ENCODE results near the gene AGPAT4. TPM values are rescaled to one million over a fixed set of nuclear protein-coding genes. Genes with fewer than 3 reads are reported as not detected.

AGPAT4 gene
- polyA plus RNA-seq, 1 donor (not counting 4 experiments of a cell fraction or from before 2014, with no cell fraction given) = 8.4 TPM

DNA sequence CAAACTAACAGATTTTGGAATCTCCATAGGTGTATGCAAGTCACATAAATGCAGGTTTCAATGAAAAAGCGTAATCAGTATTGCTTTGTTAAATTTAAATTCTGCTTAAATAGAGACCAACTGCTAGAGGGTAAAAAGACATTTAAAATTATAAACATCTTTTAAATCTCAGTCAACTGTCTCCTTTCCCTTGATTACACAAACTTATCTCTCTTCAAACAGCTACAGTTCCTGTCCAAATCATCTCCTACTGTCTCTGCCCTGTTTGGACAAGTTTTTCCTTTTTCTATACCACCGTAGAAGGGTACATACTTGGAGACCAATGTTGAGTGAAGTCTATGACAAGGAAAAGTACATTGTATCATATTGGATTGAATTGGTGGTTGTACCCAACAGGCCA lies 43.5 kb downstream of the AGPAT4 start:
- Histone ChIP-seq H3K27me3 (ENCODE audit: control insufficient read depth, extremely low read depth, insufficient read depth, low read length) (no peaks in the 10 kb centered on the region), H2AFZ (ENCODE audit: control insufficient read depth, low read length) (no peak overlapping the region), H3K4me2 (ENCODE audit: control insufficient read depth, extremely low read depth, insufficient read depth, low read depth, low read length) (no peak overlapping the region), H3K4me3 (ENCODE audit: control insufficient read depth in 2 of 3, extremely low read depth in 1 of 3, insufficient read depth in 2 of 3, low read depth in 1 of 3, low read length in 3 of 3) (no peak overlapping the region), H3K9ac (ENCODE audit: control insufficient read depth, extremely low read depth, insufficient read depth, low read length) (no peak overlapping the region), H3K9me1 (ENCODE audit: control insufficient read depth, extremely low read depth, insufficient read depth, low read length) (no peaks in the 10 kb centered on the region), H3K4me1 (ENCODE audit: control insufficient read depth, extremely low read depth, insufficient read depth, low read length) (peaks cover 12% of the 10 kb centered on the region), H3K36me3 (ENCODE audit: control insufficient read depth in 2 of 2, extremely low read depth in 1 of 2, insufficient read depth in 2 of 2, low read length in 2 of 2) (peaks cover 4 to 5% of the 10 kb centered on the region in 2 experiments), H3K9me3 (ENCODE audit: control insufficient read depth, low read depth, low read length) (peaks cover 3% of the 10 kb centered on the region), H3K27ac (ENCODE audit: control insufficient read depth, insufficient read depth, low read length) (no peak overlapping the region), H4K20me1 (ENCODE audit: control insufficient read depth, extremely low read depth, insufficient read depth, low read length) (no peaks in the 10 kb centered on the region), H3K79me2 (ENCODE audit: control insufficient read depth, insufficient read depth, low read length) (no peaks in the 10 kb centered on the region)
- TF ChIP-seq, protein P1, sequence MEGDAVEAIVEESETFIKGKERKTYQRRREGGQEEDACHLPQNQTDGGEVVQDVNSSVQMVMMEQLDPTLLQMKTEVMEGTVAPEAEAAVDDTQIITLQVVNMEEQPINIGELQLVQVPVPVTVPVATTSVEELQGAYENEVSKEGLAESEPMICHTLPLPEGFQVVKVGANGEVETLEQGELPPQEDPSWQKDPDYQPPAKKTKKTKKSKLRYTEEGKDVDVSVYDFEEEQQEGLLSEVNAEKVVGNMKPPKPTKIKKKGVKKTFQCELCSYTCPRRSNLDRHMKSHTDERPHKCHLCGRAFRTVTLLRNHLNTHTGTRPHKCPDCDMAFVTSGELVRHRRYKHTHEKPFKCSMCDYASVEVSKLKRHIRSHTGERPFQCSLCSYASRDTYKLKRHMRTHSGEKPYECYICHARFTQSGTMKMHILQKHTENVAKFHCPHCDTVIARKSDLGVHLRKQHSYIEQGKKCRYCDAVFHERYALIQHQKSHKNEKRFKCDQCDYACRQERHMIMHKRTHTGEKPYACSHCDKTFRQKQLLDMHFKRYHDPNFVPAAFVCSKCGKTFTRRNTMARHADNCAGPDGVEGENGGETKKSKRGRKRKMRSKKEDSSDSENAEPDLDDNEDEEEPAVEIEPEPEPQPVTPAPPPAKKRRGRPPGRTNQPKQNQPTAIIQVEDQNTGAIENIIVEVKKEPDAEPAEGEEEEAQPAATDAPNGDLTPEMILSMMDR (optimal IDR thresholded peaks at IDR 0.05 in 1 of 3, IDR thresholded peaks at IDR 0.05 in 1 of 3, conservative IDR thresholded peaks at IDR 0.05 in 1 of 3; ENCODE audit: extremely low read depth in 1 of 3, insufficient read depth in 2 of 3, low read length in 3 of 3) = no peak
- TF ChIP-seq EZH2 (IDR thresholded peaks at IDR 0.05; ENCODE audit: low read length) = no peak
- no peak for FAIRE-seq
- no peak for DNase-seq (ENCODE audit: low read depth, low spot score)
- dilution Hi-C loops (cut with MboI; ENCODE audit: extremely low pct_ligation_motif_present, low sequenced_read_pairs) = no loop called here

DNA sequence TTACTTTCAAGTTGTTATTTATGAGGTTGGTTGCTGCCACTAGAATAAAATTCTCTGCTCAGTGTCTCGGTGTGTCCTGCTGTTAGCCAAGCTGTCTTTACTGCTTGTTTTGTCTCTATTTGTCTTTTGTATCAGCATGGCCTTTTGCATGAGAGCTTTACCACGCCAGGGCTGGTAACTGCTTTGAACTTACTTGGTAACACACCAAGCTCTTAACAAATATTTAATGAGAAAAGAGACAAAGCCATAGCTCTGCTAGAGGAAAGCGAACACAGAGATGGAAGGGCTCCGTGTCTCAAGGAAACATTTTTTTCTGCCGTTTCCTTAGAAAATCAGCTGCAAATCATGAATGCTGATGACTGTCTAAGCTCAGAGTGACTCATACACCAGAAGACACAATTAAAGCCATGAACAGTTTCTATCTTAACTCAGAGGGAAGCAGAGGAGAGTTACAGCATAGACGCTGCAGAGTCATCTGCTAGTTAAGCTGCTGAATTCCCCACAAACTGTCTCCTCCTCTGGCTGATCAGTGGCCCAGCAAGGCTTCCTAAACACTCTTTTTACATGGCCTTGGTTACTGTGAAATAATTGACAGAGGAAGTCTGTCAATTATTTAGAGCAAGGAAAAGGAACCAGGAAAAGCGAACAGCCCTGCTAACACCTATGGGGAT lies 44.8 kb downstream of the AGPAT4 start:
- no peaks in the 10 kb centered on the region for H3K79me2 ChIP-seq (ENCODE audit: control insufficient read depth, insufficient read depth, low read length)
- FAIRE-seq (peak; percentile 73), DNase-seq (ENCODE audit: low read depth, low spot score) (no peak)
- H3K27ac ChIP-seq (ENCODE audit: control insufficient read depth, insufficient read depth, low read length) = no peak overlapping the region
- H3K4me3 ChIP-seq (ENCODE audit: control insufficient read depth in 2 of 3, extremely low read depth in 1 of 3, insufficient read depth in 2 of 3, low read depth in 1 of 3, low read length in 3 of 3) = no peak overlapping the region
- TF ChIP-seq, protein P1 (optimal IDR thresholded peaks at IDR 0.05 in 1 of 3, IDR thresholded peaks at IDR 0.05 in 1 of 3, conservative IDR thresholded peaks at IDR 0.05 in 1 of 3; ENCODE audit: extremely low read depth in 1 of 3, insufficient read depth in 2 of 3, low read length in 3 of 3) = no peak
- no peak for TF ChIP-seq EZH2 (IDR thresholded peaks at IDR 0.05; ENCODE audit: low read length)
- no peaks in the 10 kb centered on the region for H3K9me1 ChIP-seq (ENCODE audit: control insufficient read depth, extremely low read depth, insufficient read depth, low read length)
- dilution Hi-C loops (cut with MboI; ENCODE audit: extremely low pct_ligation_motif_present, low sequenced_read_pairs) = no loop called here
- no peaks in the 10 kb centered on the region for H3K27me3 ChIP-seq (ENCODE audit: control insufficient read depth, extremely low read depth, insufficient read depth, low read length)
- H3K4me2 ChIP-seq (ENCODE audit: control insufficient read depth, extremely low read depth, insufficient read depth, low read depth, low read length) = no peak overlapping the region
- H2AFZ ChIP-seq (ENCODE audit: control insufficient read depth, low read length) = no peak overlapping the region
- peaks cover 4 to 5% of the 10 kb centered on the region in 2 experiments for H3K36me3 ChIP-seq (ENCODE audit: control insufficient read depth in 2 of 2, extremely low read depth in 1 of 2, insufficient read depth in 2 of 2, low read length in 2 of 2)
- H3K9ac ChIP-seq (ENCODE audit: control insufficient read depth, extremely low read depth, insufficient read depth, low read length) = no peak overlapping the region
- no peaks in the 10 kb centered on the region for H4K20me1 ChIP-seq (ENCODE audit: control insufficient read depth, extremely low read depth, insufficient read depth, low read length)
- H3K9me3 ChIP-seq (ENCODE audit: control insufficient read depth, low read depth, low read length) = peaks cover 4% of the 10 kb centered on the region
- H3K4me1 ChIP-seq (ENCODE audit: control insufficient read depth, extremely low read depth, insufficient read depth, low read length) = peaks cover 7% of the 10 kb centered on the region
